Keratinocyte (primary cell): ENCODE data around the gene PTOV1.

Experiments used
- CTCF ChIP-seq, 3 experiments: IDR thresholded peaks in 1 of 3; conservative IDR thresholded peaks in 1 of 3; optimal IDR thresholded peaks in 1 of 3; 2 replicates in 2 of 3; 3 replicates in 1 of 3; pipeline versions ENCODE3 to v1.5.1; 2011; ENCODE audit warnings: low read length in 3 of 3, mild to moderate bottlenecking in 3 of 3, moderate library complexity in 2 of 3, control low read depth in 1 of 3, inconsistent platforms in 1 of 3; ENCODE audit not compliant: insufficient read depth in 2 of 3; ENCODE audit errors: extremely low read depth in 1 of 3
- EZH2 ChIP-seq: IDR thresholded peaks from one replicate; pipeline ENCODE4 v1.6.1; 2012; ENCODE audit warnings: inconsistent platforms, mild to moderate bottlenecking, low read length, moderate library complexity

GRCh38 chr19:49827034-49827433 lies 23.9 kb upstream of the PTOV1 start:
- TF ChIP-seq EZH2 (no peak), CTCF (optimal IDR thresholded peaks at IDR 0.05 in 1 of 3, IDR thresholded peaks at IDR 0.05 in 1 of 3, conservative IDR thresholded peaks at IDR 0.05 in 1 of 3; ENCODE audit: extremely low read depth in 1 of 3, insufficient read depth in 2 of 3, low read length in 3 of 3) (no peak)
